Stimulated activated CD8-positive, alpha-beta memory T cell treated with anti-CD3 and anti-CD28 coated beads, Interleukin-12 subunit alpha, Interleukin-12 subunit beta, amount 100 ng/mL, for 24 hours (primary cell): ENCODE measurements around the gene SLC2A1.
"Not testable (repeated sequence)": the region's sequence is repeated elsewhere in the genome, so short reads cannot be mapped to it uniquely, and the experiment has no call there.

Experiments
- DNase-seq: peaks from one replicate; pipeline ENCODE4 v3.0.0-alpha.2; 2020; ENCODE audit errors: extremely low read depth

SLC2A1 gene

DNA sequence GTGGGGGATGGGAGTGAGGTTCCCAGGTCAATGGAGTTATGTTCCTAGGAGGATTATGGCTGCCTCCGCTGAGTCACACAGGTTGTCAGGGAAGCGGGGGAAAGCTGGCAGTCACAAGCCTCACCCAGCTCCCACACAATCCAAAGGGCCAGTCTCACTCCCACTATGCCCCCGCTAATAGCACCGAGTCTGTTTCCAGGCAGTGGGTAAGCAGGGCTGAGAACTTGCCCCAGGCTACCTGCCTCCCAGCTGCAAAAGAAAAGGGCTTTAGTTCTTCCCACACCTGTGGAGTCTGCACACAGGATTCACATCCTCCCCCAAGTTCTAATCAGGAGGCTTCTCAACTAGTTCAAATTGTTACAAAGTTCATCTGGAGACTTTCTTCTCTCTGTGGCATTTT, 58.7 kb downstream of the SLC2A1 start:
- DNase-seq, result not testable (repeated sequence)

DNA sequence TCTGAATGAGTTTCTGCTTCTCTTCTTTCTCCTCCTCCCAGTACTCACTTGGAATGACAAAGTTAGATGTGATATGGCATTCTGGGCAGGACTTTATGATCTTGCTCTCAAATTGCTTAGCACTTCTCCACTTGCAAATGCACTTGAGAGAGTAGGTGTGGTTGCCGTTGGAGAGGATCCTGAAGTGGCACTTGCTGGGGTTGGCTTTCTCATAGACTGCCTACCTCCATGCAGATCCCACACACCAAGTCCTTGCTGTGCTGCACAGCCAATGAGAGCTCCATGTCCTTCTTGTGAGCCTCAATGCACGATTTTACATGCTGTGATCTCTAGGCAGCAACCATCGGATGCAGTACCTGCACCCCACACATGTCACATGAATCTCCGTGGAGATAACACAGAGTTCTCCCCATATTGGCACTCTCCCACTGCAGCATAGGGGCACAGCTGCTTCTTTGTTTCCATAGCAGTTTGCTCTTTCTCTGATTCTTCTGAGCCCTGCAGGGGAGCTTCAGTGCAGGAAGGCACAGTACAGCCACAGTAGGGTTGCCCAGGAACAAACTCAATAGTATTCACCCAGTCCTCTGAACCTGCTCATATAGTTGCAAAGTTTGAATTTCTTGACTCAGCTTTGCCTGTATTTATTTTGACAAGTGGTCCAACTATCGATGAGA, 67.1 kb downstream of the SLC2A1 start:
- no peak for DNase-seq

GRCh38 chr1:42889264-42889663, 69.4 kb downstream of the SLC2A1 start:
- DNase-seq, result no peak

DNA sequence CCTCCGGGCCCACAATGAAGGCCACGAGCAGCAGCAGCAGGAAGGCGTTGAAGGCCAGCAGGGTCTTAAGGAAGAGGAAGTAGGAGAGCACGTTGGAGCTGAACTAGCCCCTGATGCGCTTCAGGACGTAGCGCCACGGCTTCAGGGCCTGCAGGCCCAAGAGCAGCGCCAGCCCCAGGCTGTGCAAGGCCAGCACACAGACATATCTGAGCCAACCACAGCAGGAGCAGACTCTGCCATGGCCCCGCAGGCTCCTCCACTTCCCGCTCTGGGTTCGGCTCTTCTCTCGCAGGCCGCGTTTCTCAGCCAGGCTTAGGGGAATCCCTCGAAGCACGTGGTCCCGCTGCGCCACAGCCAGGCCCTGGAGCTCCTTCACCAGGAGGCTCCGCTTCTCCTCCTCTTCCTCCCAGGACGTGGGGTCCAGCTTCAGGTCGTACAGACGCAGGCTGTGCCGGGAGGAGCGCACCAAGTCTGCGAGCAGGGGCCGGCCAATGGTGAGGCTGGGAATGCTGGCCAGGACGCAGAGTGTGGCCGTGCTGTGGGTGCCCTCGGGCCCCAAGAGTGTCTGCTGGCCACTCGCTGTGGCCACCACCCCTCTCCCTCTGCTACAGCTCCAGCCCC, 70.5 kb downstream of the SLC2A1 start:
- DNase-seq, result no peak

DNA sequence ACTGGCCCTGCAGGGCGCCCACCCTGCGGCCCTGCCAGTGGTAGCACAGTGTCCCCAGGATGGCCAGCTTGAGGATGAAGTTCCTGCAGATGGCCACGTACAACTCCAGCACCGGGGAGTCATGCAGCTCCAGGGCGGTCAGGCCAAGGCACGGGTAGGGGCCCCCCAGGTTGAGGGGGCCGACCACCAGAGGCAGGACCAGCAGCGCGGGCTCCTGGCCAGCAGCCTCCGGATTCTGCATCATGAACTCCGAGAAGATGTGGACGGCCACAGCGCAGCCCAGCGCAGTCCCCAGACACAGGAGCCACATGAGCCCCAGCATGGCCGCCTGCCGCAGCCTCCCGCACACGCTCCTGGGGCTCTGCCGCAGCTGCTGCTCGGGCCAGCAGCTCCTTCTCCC, 71.3 kb downstream of the SLC2A1 start:
- no peak for DNase-seq

- DNase-seq, result no peak
Measured at GRCh38 chr1:42886800-42887199, 71.9 kb downstream of the SLC2A1 start.

GRCh38 chr1:42886046-42886739, 72.5 kb downstream of the SLC2A1 start:
- DNase-seq, result no peak

- no peak for DNase-seq
Measured at GRCh38 chr1:42880384-42880783, 78.3 kb downstream of the SLC2A1 start.

- no peak for DNase-seq
Measured at GRCh38 chr1:42877380-42877779, 81.3 kb downstream of the SLC2A1 start.

GRCh38 chr1:42876009-42876408, 82.7 kb downstream of the SLC2A1 start:
- no peak for DNase-seq
